ENCODE data around the gene FRMD1.

The FRMD1 gene

DNA sequence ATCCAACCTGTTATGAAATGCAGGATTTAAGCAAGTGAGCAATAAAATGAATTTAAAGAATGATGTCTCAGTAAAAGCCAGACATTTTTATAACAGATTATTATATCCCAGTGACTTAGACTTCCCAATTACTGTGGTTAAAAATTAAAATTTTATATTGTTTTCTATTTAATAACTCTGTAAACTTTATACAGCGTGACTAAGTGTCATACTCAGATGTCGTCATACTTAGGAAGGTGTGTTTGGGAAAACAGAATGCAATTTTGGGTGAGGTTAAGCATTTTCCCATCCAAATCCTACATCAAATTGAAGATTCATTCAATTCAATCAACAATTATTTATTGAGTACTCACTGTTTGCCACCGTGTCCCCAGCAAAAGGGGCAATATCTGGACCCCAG is 31.4 kb upstream of the FRMD1 start:
- no peak overlapping the region for H3K4me3 ChIP-seq (ENCODE audit: low read depth, low read length)
- TF ChIP-seq, protein P1, sequence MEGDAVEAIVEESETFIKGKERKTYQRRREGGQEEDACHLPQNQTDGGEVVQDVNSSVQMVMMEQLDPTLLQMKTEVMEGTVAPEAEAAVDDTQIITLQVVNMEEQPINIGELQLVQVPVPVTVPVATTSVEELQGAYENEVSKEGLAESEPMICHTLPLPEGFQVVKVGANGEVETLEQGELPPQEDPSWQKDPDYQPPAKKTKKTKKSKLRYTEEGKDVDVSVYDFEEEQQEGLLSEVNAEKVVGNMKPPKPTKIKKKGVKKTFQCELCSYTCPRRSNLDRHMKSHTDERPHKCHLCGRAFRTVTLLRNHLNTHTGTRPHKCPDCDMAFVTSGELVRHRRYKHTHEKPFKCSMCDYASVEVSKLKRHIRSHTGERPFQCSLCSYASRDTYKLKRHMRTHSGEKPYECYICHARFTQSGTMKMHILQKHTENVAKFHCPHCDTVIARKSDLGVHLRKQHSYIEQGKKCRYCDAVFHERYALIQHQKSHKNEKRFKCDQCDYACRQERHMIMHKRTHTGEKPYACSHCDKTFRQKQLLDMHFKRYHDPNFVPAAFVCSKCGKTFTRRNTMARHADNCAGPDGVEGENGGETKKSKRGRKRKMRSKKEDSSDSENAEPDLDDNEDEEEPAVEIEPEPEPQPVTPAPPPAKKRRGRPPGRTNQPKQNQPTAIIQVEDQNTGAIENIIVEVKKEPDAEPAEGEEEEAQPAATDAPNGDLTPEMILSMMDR (IDR thresholded peaks at IDR 0.05; ENCODE audit: low read depth, low read length): no peak

- H3K4me3 ChIP-seq (ENCODE audit: low read depth, low read length): no peak overlapping the region
- TF ChIP-seq, protein P1 (IDR thresholded peaks at IDR 0.05; ENCODE audit: low read depth, low read length): no peak
These were observed 30.2 kb upstream of the FRMD1 start for GRCh38 chr6:168109171-168109570.

DNA sequence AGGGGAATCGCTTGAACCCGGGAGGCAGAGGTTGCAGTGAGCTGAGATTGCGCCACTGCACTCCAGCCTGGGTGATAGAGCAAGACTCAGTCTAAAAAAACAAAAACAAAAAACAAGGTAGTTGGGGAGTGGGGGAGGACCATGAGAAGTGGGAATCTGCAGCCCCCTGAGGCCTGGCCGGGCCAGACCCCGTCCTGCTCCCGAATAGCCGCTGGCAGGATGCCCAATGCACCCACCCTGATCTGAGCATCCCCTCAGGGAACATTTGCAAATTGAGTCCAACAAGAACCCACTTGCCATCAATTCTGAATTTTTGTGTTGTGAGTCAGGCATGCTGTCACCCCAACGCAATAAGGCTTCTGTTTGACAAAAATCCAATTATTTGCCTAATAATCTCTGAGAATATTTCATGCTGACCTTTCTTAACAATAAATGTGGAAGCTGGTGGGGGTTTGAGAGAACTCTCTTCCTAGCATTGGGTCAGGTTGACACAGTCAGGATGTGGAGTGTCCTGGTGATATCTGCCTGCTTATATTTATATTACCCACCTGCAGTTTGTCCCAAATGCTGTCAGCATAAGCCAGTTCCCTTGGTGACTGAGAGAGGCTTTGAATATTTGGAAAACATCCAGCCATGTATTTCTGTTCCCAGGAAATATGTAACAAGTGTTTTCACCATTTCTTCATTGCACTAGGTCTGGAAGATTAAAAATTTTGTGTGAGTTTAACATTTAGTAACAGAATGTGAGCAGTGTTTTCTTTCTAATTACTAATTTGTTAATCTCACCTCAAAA is 28.4 kb upstream of the FRMD1 start:
- no peak overlapping the region for H3K4me3 ChIP-seq (ENCODE audit: low read depth, low read length)
- TF ChIP-seq, protein P1 (IDR thresholded peaks at IDR 0.05; ENCODE audit: low read depth, low read length): no peak

GRCh38 chr6:168106633-168107005 is 27.6 kb upstream of the FRMD1 start:
- no peak overlapping the region for H3K4me3 ChIP-seq (ENCODE audit: low read depth, low read length)
- TF ChIP-seq, protein P1 (IDR thresholded peaks at IDR 0.05; ENCODE audit: low read depth, low read length): no peak

DNA sequence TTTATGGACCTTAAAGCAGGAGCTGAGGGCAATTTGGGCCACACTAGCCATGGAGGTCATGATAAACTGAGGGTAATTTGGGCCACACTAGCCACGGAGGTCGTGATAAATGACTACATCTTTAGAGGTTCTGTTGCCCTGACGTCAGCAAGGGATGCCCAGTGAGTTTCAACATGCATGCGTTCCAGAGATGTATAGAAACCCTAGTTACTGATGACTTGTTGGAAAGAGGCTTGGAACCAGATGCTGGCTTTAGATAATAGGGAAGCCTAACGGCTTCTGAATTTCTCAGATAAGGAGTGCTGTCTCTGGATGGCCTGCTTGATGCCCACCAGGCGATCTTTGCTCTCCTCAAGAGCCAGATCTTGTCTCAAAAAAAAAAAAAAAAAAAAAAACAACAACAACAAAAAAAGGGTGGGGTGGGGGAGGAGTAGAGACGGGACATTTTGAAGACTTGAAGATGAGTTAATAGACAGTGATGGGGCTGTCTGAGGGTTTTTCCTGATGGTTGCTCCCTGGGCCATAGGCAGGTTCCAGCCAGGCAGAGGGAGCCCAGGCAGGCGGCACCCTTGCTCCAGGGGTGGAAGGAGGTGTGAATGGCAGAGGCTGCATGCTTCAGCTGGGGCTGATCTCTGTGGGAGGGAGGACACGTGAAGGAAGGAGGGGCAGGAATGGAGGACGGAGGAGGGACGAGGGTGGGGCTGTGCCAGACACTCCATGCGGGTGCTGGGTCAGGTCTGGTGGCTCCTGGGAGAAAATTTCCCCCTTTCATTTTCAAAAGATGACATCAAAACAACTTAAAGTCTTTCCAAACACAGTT is 27.0 kb upstream of the FRMD1 start:
- TF ChIP-seq, protein P1 (IDR thresholded peaks at IDR 0.05; ENCODE audit: low read depth, low read length): no peak
- H3K4me3 ChIP-seq (ENCODE audit: low read depth, low read length): no peak overlapping the region

GRCh38 chr6:168104636-168105035 is 25.6 kb upstream of the FRMD1 start:
- H3K4me3 ChIP-seq (ENCODE audit: low read depth, low read length): no peak overlapping the region
- TF ChIP-seq, protein P1 (IDR thresholded peaks at IDR 0.05; ENCODE audit: low read depth, low read length): no peak
